ENCODE results near the gene DDX42. TPM values are rescaled to one million over a fixed set of nuclear protein-coding genes. Genes with fewer than 3 reads are reported as not detected.
A peak's percentile ranks its signal among the peaks of the same experiment; 100 is the strongest.

The DDX42 gene
- total and polyA plus RNA-seq, 2 of the 13 experiments (the other 11 are each of a cell fraction or from before 2014, with no cell fraction given) = 87.2 to 92.9 TPM

- TF ChIP-seq POGZ (CRISPR knock-in tag; IDR thresholded peaks at IDR 0.05) = peak; percentile 92
- peak; percentile 63 for TF ChIP-seq HCFC1 (IDR thresholded peaks at IDR 0.05; ENCODE audit: low read depth, low read length)
- TF ChIP-seq NFE2 (CRISPR knock-in tag; IDR thresholded peaks at IDR 0.05) = no peak
- TF ChIP-seq ZNF652 (CRISPR knock-in tag; IDR thresholded peaks at IDR 0.05; ENCODE audit: borderline replicate concordance, low read depth) = peak; percentile 9; the same call in 1 of the 2 replicates
- peak; percentile 76; the same call in 1 of the 2 replicates for TF ChIP-seq ZNF414 (CRISPR knock-in tag; IDR thresholded peaks at IDR 0.05)
- no peak for TF ChIP-seq ZNF432 (CRISPR knock-in tag; IDR thresholded peaks at IDR 0.05; ENCODE audit: borderline replicate concordance)
- no peak; the same call in 1 of the 2 replicates for TF ChIP-seq ZNF782 (CRISPR knock-in tag; IDR thresholded peaks at IDR 0.05; ENCODE audit: borderline replicate concordance)
- peak; percentile 14; the same call in 1 of the 2 replicates for TF ChIP-seq TFE3 (CRISPR knock-in tag; IDR thresholded peaks at IDR 0.05)
- peak; percentile 81; the same call in 1 of the 2 replicates for TF ChIP-seq ZSCAN12 (CRISPR knock-in tag; IDR thresholded peaks at IDR 0.05)
- no peak for TF ChIP-seq ZNF44 (CRISPR knock-in tag; IDR thresholded peaks at IDR 0.05)
- TF ChIP-seq ZNF263 (CRISPR knock-in tag; IDR thresholded peaks at IDR 0.05) = peak; percentile 62; the same call in 1 of the 2 replicates
- peak; percentile 73 for TF ChIP-seq ZKSCAN1 (IDR thresholded peaks at IDR 0.05; ENCODE audit: low read length)
- peak; percentile 95; the same call in 1 of the 2 replicates for TF ChIP-seq FIP1L1 (IDR thresholded peaks at IDR 0.05; ENCODE audit: borderline replicate concordance, insufficient read depth, low read depth, low read length)
- peak; percentile 56 for TF ChIP-seq ZBTB40 (IDR thresholded peaks at IDR 0.05)
- TF ChIP-seq ZBTB40 (CRISPR knock-in tag; IDR thresholded peaks at IDR 0.05) = peak; percentile 89
- peak; percentile 54; the same call in 1 of the 2 replicates for TF ChIP-seq ZBTB7A (CRISPR knock-in tag; IDR thresholded peaks at IDR 0.05)
Observed at GRCh38 chr17:63842540-63843386, 68.8 kb downstream of the DDX42 start, which contains the start of gene SMARCD2 (continued).
